OCI-LY1 (cell line): ENCODE data around the gene PSMB5.

Experiments
- H2AFZ ChIP-seq: fragments of 200-600 bp; sonication (generic), shearing (Covaris generic); 2 replicates; pipeline ENCODE4 v1.6.0; 2014; ENCODE audit warnings: antibody characterized with exemption, mild to moderate bottlenecking, low read length
- H3F3A ChIP-seq: fragments of 200-600 bp; sonication (generic), shearing (Covaris generic); 2 replicates; pipeline ENCODE4 v1.6.0; 2014; ENCODE audit warnings: mild to moderate bottlenecking, antibody characterized with exemption, low read length, moderate library complexity; ENCODE audit not compliant: insufficient read depth
- H3K27ac ChIP-seq: fragments of 200-600 bp; sonication (generic); 2 replicates; pipeline ENCODE4 v1.5.1; 2014; ENCODE audit warnings: low read length, mixed run types, mild to moderate bottlenecking, low read depth; ENCODE audit not compliant: poor library complexity, severe bottlenecking
- H3K27me3 ChIP-seq: fragments of 200-600 bp; sonication (generic); 2 replicates; pipeline ENCODE4 v1.6.0; 2014; ENCODE audit warnings: antibody characterized with exemption, mild to moderate bottlenecking, low read length, moderate library complexity; ENCODE audit not compliant: insufficient read depth
- H3K36me3 ChIP-seq: fragments of 200-600 bp; sonication (generic); 2 replicates; pipeline ENCODE4 v1.6.1; 2014; ENCODE audit warnings: mild to moderate bottlenecking, antibody characterized with exemption, low read length, moderate library complexity, mixed read lengths; ENCODE audit not compliant: insufficient read depth
- H3K4me1 ChIP-seq: fragments of 200-600 bp; sonication (generic); 2 replicates; pipeline ENCODE4 v1.5.1; 2014; ENCODE audit warnings: mild to moderate bottlenecking, low read length, moderate library complexity; ENCODE audit not compliant: insufficient read depth, severe bottlenecking
- H3K4me2 ChIP-seq: fragments of 200-600 bp; sonication (generic), shearing (Covaris generic); 2 replicates; pipeline ENCODE4 v1.6.1; 2014; ENCODE audit warnings: low read length
- H3K4me3 ChIP-seq: fragments of 200-600 bp; sonication (generic); 2 replicates; pipeline ENCODE4 v1.5.1; 2014; ENCODE audit warnings: low read length, low read depth, mild to moderate bottlenecking, mixed read lengths; ENCODE audit not compliant: poor library complexity, severe bottlenecking
- H3K79me2 ChIP-seq: fragments of 200-600 bp; shearing (Covaris generic); 2 replicates; pipeline ENCODE4 v1.6.1; 2016; ENCODE audit warnings: mixed run types, low read length, mixed read lengths; ENCODE audit not compliant: insufficient read depth
- H3K9ac ChIP-seq: fragments of 200-600 bp; sonication (generic), shearing (Covaris generic); 2 replicates; pipeline ENCODE4 v1.6.1; 2014; ENCODE audit warnings: mild to moderate bottlenecking, low read length, mixed read lengths
- H3K9me2 ChIP-seq: fragments of 200-600 bp; sonication (generic), shearing (Covaris generic); 2 replicates; pipeline ENCODE4 v1.6.1; 2014; ENCODE audit warnings: low read depth, mild to moderate bottlenecking, low read length, mixed read lengths
- H3K9me3 ChIP-seq: fragments of 200-600 bp; shearing (Covaris generic); 2 replicates; pipeline ENCODE4 v1.6.1; 2014; ENCODE audit warnings: low read length, mixed read lengths
- H4K20me1 ChIP-seq: fragments of 200-600 bp; sonication (generic), shearing (Covaris generic); 2 replicates; pipeline ENCODE4 v1.6.0; 2016; ENCODE audit warnings: mild to moderate bottlenecking, low read length; ENCODE audit not compliant: insufficient read depth
- CTCF ChIP-seq: fragments of 200-600 bp; sonication (generic), shearing (Covaris generic); IDR thresholded peaks from 2 replicates; pipeline ENCODE4 v1.5.1; 2017; ENCODE audit warnings: mild to moderate bottlenecking, antibody characterized with exemption, low read length, moderate library complexity, mixed read lengths
- EZH2 ChIP-seq: fragments of 200-600 bp; sonication (generic), shearing (Covaris generic); IDR thresholded peaks from 2 replicates; pipeline ENCODE4 v1.8.0; 2017; ENCODE audit warnings: borderline replicate concordance, mixed run types, mild to moderate bottlenecking, antibody characterized with exemption, low read length, moderate library complexity, mixed read lengths

The PSMB5 gene

GRCh38 chr14:23033251-23033727, 1.4 kb downstream of the PSMB5 start:
- no peaks in the 10 kb centered on the region for H4K20me1 ChIP-seq
- H3F3A ChIP-seq: no peaks in the 10 kb centered on the region
- no peaks in the 10 kb centered on the region for H3K9me2 ChIP-seq
- peak overlapping the region; percentile 56 for H3K4me2 ChIP-seq
- peaks cover 53% of the 10 kb centered on the region for H3K36me3 ChIP-seq
- H3K4me1 ChIP-seq: peaks cover 19% of the 10 kb centered on the region
- H3K79me2 ChIP-seq: peaks cover 18% of the 10 kb centered on the region
- TF ChIP-seq CTCF: no peak
- no peak for TF ChIP-seq EZH2
- H3K9ac ChIP-seq: no peak overlapping the region; the same call in 1 of the 2 replicates
- H3K27ac ChIP-seq: no peak overlapping the region
- no peaks in the 10 kb centered on the region for H3K9me3 ChIP-seq
- H2AFZ ChIP-seq: no peak overlapping the region
- H3K4me3 ChIP-seq: peak overlapping the region; percentile 92
- H3K27me3 ChIP-seq: no peaks in the 10 kb centered on the region

- Histone ChIP-seq H3K4me2 (no peak overlapping the region), H3K79me2 (peaks cover 18% of the 10 kb centered on the region), H3K4me3 (no peak overlapping the region), H3K9ac (no peak overlapping the region), H3K36me3 (peaks cover 67% of the 10 kb centered on the region), H3K9me2 (no peaks in the 10 kb centered on the region), H3K4me1 (peaks cover 19% of the 10 kb centered on the region), H3K27ac (no peak overlapping the region), H3K27me3 (no peaks in the 10 kb centered on the region), H3F3A (no peaks in the 10 kb centered on the region), H4K20me1 (no peaks in the 10 kb centered on the region), H2AFZ (no peak overlapping the region), H3K9me3 (no peaks in the 10 kb centered on the region)
- TF ChIP-seq CTCF (no peak), EZH2 (no peak)
Observed at GRCh38 chr14:23030936-23031335, 3.8 kb downstream of the PSMB5 start.

- no peak overlapping the region for H3K4me3 ChIP-seq
- no peak overlapping the region for H3K4me2 ChIP-seq
- H3K27me3 ChIP-seq: no peaks in the 10 kb centered on the region
- no peaks in the 10 kb centered on the region for H3K9me3 ChIP-seq
- TF ChIP-seq CTCF (no peak), EZH2 (no peak)
- H3K79me2 ChIP-seq: peaks cover 11% of the 10 kb centered on the region
- no peaks in the 10 kb centered on the region for H4K20me1 ChIP-seq
- peaks cover 8% of the 10 kb centered on the region for H3K4me1 ChIP-seq
- peaks cover 76% of the 10 kb centered on the region for H3K36me3 ChIP-seq
- no peak overlapping the region for H3K27ac ChIP-seq
- H3K9me2 ChIP-seq: no peaks in the 10 kb centered on the region
- H2AFZ ChIP-seq: no peak overlapping the region
- no peaks in the 10 kb centered on the region for H3F3A ChIP-seq
- no peak overlapping the region for H3K9ac ChIP-seq
Observed at GRCh38 chr14:23028799-23029198, 5.9 kb downstream of the PSMB5 start.
